Gastrocnemius medialis (tissue), 4 donors: ENCODE results near the gene PRKCE.

Source experiments
- POLR2A ChIP-seq, 2 donors: fragments of 450-650 bp; IDR thresholded peaks; one replicate each; pipeline ENCODE4 v1.6.1; 2017; ENCODE audit warnings: antibody characterized with exemption in 2 of 2, mild to moderate bottlenecking in 2 of 2, moderate library complexity in 2 of 2
- TF ChIP-seq, protein P1 (sequence below), 5 experiments: fragments of 450-650 bp in 3 of 5; fragments of 200-600 bp in 2 of 5; sonication (generic) in 2 of 5; IDR thresholded peaks in 4 of 5; conservative IDR thresholded peaks in 1 of 5; 1 replicate in 4 of 5; 2 replicates in 1 of 5; pipeline ENCODE4 v1.5.1; 2016 to 2019; ENCODE audit warnings: antibody characterized with exemption in 5 of 5, mild to moderate bottlenecking in 3 of 5, moderate library complexity in 3 of 5

DNA sequence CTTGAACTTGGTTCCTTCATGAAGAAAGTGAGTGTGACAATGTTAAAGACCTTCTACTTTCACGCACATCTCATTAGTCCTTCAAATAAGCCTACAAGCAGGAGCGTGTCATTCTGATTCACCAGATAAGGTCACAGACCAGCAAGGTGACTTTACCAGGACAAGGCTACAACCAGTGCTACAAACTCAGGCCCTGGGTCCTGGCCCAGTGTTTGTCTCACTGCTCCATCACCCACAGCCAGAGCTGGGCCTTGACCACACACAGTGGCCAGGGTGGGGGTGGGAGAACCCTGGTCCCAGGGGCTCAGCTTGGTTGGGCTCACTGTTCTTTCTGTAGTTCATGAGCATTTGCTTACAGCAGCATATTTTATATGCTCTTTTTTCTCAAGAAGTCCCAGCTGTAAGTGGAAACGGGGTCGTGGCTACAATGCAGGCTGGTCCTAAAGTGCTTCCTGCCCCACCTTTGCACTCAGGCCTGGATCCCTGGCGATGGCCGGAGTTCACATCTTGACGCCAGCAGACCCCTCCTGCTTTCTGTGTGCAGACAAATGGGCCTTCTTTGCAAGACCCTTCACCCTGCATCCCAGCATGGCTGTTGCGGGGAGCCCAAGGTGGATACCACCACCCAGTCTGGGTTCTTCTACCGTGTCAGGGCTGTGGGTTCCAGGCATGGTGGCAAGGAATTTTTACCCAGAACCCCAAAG is 492.1 kb downstream of the PRKCE start:
- TF ChIP-seq, protein P1, sequence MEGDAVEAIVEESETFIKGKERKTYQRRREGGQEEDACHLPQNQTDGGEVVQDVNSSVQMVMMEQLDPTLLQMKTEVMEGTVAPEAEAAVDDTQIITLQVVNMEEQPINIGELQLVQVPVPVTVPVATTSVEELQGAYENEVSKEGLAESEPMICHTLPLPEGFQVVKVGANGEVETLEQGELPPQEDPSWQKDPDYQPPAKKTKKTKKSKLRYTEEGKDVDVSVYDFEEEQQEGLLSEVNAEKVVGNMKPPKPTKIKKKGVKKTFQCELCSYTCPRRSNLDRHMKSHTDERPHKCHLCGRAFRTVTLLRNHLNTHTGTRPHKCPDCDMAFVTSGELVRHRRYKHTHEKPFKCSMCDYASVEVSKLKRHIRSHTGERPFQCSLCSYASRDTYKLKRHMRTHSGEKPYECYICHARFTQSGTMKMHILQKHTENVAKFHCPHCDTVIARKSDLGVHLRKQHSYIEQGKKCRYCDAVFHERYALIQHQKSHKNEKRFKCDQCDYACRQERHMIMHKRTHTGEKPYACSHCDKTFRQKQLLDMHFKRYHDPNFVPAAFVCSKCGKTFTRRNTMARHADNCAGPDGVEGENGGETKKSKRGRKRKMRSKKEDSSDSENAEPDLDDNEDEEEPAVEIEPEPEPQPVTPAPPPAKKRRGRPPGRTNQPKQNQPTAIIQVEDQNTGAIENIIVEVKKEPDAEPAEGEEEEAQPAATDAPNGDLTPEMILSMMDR (IDR thresholded peaks at IDR 0.05 in 4 of 5, conservative IDR thresholded peaks at IDR 0.05 in 1 of 5), result no peak
- no peak for TF ChIP-seq POLR2A (IDR thresholded peaks at IDR 0.05)
